Activated CD8-positive, alpha-beta memory T cell treated with anti-CD3 and anti-CD28 coated beads, Interleukin-2, amount 10 ng/mL, durations not matched to agents 7 days and 5 days (primary cell): ENCODE measurements around the gene AMIGO3. TPM values are rescaled to one million over a fixed set of nuclear protein-coding genes. Genes with fewer than 3 reads are reported as not detected.

Experiments
- ATAC-seq: fragments of 150-1000 bp; cut with Tn5 transposase; one replicate; pipeline ENCODE4 v1.10.0; 2021; ENCODE audit warnings: moderate library complexity
- CTCF ChIA-PET: fragments of 350-600 bp; sonication (Branson Sonifier 250); formaldehyde crosslinking; loops from one replicate; lab custom pipeline; 2021; ENCODE audit warnings: antibody characterized with exemption; lab: Charles Lee
- DNase-seq: peaks from one replicate; pipeline ENCODE4 v3.0.0-alpha.2; 2020
- H3K27ac Mint-ChIP-seq: one replicate; pipeline ENCODE4 v1.8.0; 2021; ENCODE audit warnings: mild to moderate bottlenecking, mixed read lengths
- H3K27me3 Mint-ChIP-seq: one replicate; pipeline ENCODE4 v1.8.0; 2021; ENCODE audit warnings: mixed read lengths
- H3K36me3 Mint-ChIP-seq: one replicate; pipeline ENCODE4 v1.8.0; 2021; ENCODE audit warnings: mild to moderate bottlenecking, mixed read lengths
- H3K4me1 Mint-ChIP-seq: one replicate; pipeline ENCODE4 v1.8.0; 2021; ENCODE audit warnings: mixed read lengths
- H3K4me3 Mint-ChIP-seq: one replicate; pipeline ENCODE4 v1.8.0; 2021; ENCODE audit warnings: mild to moderate bottlenecking, moderate library complexity, mixed read lengths
- H3K9me3 Mint-ChIP-seq: one replicate; pipeline ENCODE4 v1.8.0; 2022; ENCODE audit warnings: low read depth, mixed read lengths
- total RNA-seq, 2 experiments: library from RNA; stranded (reverse); gene quantifications; one replicate each; pipeline ENCODE4 v1.2.3, GENCODE V29; 2021

AMIGO3 gene
- total RNA-seq, 2 experiments from 2014 or later: 0.19 to 1.2 TPM

DNA sequence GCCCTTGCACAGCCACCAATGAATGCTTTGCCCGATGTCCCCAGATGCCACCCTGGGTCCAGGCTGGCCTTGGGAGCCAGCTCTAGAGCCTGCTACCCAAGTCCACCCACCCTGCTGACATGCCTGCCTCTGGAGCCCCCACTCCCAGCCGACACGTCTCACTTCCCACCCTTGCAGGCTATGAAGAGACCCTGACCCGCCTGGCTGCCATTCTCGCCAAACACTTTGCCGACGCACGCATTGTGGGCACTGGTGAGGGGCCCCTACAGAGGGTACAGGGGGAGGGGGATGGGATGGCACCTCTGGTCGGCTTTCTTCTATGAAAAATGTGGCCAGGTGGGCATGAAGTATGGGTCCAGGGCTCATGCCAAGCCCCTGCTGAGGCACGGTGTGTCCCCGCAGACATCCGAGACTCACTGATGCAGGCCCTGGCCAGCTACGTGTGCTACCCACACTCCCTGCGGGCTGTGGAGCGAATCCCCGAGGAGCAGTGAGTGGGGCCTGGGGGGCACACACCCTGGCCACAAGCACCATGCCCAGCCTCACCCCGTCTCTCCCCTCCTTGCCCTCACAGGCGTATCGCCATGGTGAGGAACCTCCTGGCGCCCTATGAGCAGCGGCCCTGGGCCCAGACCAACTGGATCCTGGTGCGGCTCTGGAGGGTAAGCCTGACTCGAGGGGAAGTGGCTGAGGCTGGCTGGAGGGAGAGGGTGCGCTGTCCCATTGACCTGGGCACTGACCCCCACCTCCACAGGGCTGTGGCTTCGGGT, 6.0 kb downstream of the AMIGO3 start:
- H3K27me3 Mint-ChIP-seq: no peaks in the 10 kb centered on the region
- no peaks in the 10 kb centered on the region for H3K36me3 Mint-ChIP-seq
- H3K4me1 Mint-ChIP-seq: peaks cover 30% of the 10 kb centered on the region
- ATAC-seq: no peak
- H3K27ac Mint-ChIP-seq: peak overlapping the region; percentile 78
- no peak overlapping the region for H3K4me3 Mint-ChIP-seq
- CTCF ChIA-PET: interaction anchor here (1.2 to 1.9 kb wide), 3 partner anchors 10 to 174 kb away, joined by 4 to 8 read pairs (median 5); no protein-coding TSS in a partner anchor
- no peak for DNase-seq
- no peaks in the 10 kb centered on the region for H3K9me3 Mint-ChIP-seq

DNA sequence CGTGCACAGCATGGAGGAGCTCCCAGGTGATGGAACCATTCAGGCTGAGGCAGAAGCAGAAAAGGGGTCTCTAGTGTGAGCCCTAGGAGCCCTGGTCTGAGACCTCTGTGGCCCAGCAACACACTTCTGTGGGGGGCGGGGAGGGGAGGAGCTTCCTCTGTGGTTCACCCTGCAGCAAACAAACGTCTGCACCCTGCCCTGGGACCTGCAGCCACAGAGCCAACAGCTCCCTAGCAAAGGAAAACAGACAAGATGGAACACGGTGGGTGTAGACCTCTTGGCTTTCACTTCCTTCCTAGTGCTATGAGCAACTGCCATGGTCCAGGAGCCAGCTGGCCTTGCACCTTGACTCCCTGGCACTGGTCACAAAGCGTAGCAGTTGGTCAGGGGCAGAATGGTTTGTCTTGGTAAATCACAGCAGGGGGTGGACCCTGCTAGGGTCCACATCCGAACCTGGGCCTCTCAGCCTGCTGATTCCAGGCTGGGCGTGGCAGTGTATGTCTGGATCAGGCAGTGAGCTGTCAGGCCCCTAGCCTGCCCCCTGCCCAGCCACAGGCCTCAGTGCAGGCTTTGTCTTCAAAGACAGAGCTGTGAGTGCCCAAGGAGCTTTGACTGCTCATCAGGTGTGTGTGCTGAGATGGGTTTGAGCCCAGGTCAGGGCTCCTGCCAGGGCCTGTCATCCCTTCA, 6.7 kb downstream of the AMIGO3 start:
- H3K4me3 Mint-ChIP-seq: no peak overlapping the region
- ATAC-seq: peak; percentile 45
- H3K9me3 Mint-ChIP-seq: no peaks in the 10 kb centered on the region
- peak; percentile 64 for DNase-seq
- H3K4me1 Mint-ChIP-seq: peaks cover 28% of the 10 kb centered on the region
- H3K27me3 Mint-ChIP-seq: no peaks in the 10 kb centered on the region
- CTCF ChIA-PET: interaction anchor here (1.0 to 2.5 kb wide), 7 partner anchors 8 to 278 kb away, joined by 3 to 11 read pairs (median 5); partner anchors contain the start of gene AMIGO3
- no peaks in the 10 kb centered on the region for H3K36me3 Mint-ChIP-seq
- peak overlapping the region; percentile 78 for H3K27ac Mint-ChIP-seq

DNA sequence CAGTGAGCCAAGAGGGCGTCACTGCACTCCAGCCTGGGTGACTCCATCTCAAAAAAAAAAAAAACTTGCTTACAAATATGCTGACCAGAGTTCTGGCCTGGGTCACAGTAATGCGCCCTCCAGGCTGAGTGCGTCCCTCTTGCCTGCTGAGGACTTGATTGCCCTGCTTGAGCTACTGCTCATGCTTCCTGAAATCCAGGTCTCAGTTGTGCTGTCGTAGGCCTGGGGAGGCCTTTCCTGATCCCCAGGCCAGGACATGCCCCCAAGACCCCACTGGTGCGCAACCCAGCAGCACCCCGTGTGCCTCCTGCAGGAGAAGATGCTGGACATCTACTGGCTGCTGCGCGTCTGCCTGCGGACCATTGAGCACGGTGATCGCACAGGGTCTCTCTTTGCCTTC, 7.3 kb downstream of the AMIGO3 start:
- DNase-seq: no peak

DNA sequence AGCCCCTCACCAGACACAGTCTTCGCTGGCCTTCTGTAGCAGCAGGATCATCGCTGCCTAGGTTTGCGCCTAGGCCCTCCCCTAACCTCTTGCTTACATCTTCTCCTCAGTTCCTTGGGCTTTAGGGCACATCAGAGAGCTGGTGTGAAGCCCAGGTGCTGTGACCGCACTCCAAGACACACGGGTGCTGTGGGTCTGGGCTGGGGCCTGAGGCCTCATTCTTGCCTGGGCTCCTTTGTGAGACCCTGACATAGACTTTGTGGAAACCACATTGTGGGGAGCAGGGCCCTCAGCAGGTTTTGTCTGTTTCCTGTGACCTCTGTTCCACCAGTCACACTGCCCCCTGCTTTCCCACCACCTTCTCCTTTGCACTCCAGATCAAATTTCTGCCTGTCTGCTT, 8.0 kb downstream of the AMIGO3 start:
- no peaks in the 10 kb centered on the region for H3K9me3 Mint-ChIP-seq
- ATAC-seq (peak; percentile 50), DNase-seq (peak; percentile 71)
- H3K27me3 Mint-ChIP-seq: no peaks in the 10 kb centered on the region
- CTCF ChIA-PET: interaction anchor here (0.7 to 2.5 kb wide), 6 partner anchors 8 to 174 kb away, joined by 3 to 11 read pairs (median 4); partner anchors contain the start of gene AMIGO3
- no peaks in the 10 kb centered on the region for H3K36me3 Mint-ChIP-seq
- H3K27ac Mint-ChIP-seq: peak overlapping the region; percentile 78
- peaks cover 28% of the 10 kb centered on the region for H3K4me1 Mint-ChIP-seq
- H3K4me3 Mint-ChIP-seq: peak overlapping the region; percentile 0

More for the DNA sequence above, 7.3 kb downstream of the AMIGO3 start:
- Mint-ChIP-seq H3K27me3 (no peaks in the 10 kb centered on the region), H3K36me3 (no peaks in the 10 kb centered on the region), H3K4me1 (peaks cover 28% of the 10 kb centered on the region), H3K9me3 (no peaks in the 10 kb centered on the region), H3K4me3 (peak overlapping the region; percentile 7), H3K27ac (peak overlapping the region; percentile 78)
- CTCF ChIA-PET: interaction anchor here (0.7 to 2.5 kb wide), 9 partner anchors 8 to 279 kb away, joined by 3 to 11 read pairs (median 4); partner anchors contain the start of gene AMIGO3
- ATAC-seq: no peak

DNA sequence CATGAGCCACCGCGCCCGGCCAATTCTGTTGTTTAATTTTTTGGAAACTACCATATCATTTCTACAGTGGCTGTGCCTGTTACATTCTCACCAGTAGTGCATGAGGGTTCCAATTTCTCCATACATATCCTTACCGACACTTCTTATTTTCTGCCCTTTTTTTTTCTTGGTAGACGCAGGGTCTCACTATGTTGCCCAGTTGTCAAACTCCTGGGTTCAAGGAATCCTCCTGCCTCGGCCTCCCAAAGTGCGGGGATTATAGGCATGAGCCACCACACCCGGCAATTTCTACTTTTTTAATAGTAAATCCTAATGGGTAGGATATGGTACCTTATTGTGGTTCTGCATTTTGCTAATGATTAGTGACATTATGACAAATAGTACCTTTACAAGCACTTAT, 9.6 kb downstream of the AMIGO3 start:
- H3K36me3 Mint-ChIP-seq: no peaks in the 10 kb centered on the region
- H3K4me1 Mint-ChIP-seq: peaks cover 28% of the 10 kb centered on the region
- H3K4me3 Mint-ChIP-seq: no peak overlapping the region
- CTCF ChIA-PET: interaction anchor here (1.0 kb wide), 1 partner anchor 10 kb away, joined by 3 read pairs; the partner anchor contains the start of gene AMIGO3
- H3K27ac Mint-ChIP-seq: no peak overlapping the region
- ATAC-seq (no peak), DNase-seq (no peak)
- no peaks in the 10 kb centered on the region for H3K9me3 Mint-ChIP-seq
- no peaks in the 10 kb centered on the region for H3K27me3 Mint-ChIP-seq

DNA sequence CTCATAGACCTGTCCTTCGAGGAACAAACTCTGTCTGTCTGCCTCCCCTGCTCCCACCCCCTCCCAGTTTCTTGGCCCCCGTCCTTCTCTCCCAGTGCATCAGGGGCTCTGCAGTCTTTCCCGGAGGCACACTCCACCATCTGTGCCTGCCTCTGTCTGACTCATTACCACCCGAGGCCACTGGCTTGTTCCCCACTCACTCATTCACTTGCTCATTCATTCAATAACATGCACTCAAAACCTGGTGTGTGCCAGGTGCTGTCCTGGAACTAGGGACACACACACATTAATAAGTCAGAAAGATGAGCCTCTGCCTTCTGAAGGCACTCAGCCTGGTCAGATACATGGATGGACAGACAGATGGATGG, 12.4 kb downstream of the AMIGO3 start:
- no peak for ATAC-seq
- Mint-ChIP-seq H3K27ac (no peak overlapping the region), H3K4me1 (peaks cover 15% of the 10 kb centered on the region), H3K9me3 (no peaks in the 10 kb centered on the region), H3K4me3 (no peak overlapping the region), H3K27me3 (no peaks in the 10 kb centered on the region), H3K36me3 (no peaks in the 10 kb centered on the region)
- CTCF ChIA-PET: no interaction called here
- no peak for DNase-seq

DNA sequence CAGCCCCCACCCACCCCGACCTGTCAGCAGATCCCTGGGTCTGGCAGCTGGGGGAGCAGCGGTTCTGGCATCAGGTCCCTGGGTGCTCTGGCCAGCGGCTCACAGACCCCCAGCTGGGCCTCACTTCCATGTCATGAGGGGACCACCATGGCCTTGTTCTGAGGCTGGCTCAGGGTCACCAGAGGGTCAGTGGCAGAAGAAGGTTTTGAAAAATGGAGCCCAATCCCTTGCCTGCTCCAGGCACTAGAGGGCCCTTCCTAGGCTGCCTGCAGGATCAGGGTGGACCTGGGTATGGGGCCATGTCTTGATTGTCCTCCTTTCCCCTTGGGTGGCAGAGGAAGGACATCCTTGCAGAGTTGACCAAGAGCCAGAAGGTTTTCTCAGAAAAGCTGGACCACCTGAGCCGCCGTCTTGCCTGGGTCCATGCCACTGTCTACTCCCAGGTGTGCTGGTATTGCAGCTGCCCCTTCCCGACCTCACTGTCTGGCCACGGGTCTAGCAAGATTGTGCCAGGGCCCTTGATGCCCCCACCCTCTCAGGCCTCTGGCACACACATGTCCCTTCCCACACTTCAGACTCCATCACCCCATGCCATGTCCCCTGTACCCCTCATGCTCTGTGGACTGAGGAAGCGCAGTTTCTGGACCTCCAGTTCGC, 12.9 kb downstream of the AMIGO3 start:
- Mint-ChIP-seq H3K9me3 (no peaks in the 10 kb centered on the region), H3K27me3 (no peaks in the 10 kb centered on the region), H3K4me1 (peaks cover 10% of the 10 kb centered on the region), H3K4me3 (no peak overlapping the region), H3K36me3 (no peaks in the 10 kb centered on the region), H3K27ac (no peak overlapping the region)
- no peak for ATAC-seq
- DNase-seq: no peak
- CTCF ChIA-PET: no interaction called here

DNA sequence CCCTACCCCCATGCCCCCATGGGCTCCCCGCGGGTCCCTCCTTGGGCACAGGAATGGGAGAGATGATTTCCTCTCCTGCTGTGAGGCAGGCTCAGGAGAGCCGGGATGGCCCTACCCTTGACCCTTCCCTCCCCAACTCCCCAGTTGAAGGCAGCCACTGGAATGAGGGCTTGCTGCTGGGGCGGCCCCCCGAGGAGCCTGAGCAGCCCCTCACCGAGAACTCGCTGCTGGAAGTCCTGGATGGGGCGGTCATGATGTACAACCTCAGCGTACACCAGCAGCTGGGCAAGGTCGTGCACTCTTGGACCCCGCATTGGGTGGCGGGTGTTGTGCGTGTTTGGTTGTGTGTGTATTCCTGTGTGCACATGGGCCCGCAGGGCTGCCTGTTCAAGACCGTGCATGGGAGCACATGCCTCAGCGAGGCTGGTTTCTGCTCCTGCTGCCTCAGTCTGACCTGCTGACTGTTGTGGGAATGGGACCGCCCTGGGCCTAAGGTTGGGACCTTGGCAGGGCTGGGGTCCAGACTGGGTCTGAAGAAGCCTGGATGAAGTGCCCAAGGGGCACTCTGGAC, 14.0 kb downstream of the AMIGO3 start:
- ATAC-seq: no peak
- DNase-seq: no peak
- Mint-ChIP-seq H3K36me3 (no peaks in the 10 kb centered on the region), H3K27me3 (no peaks in the 10 kb centered on the region), H3K4me1 (no peaks in the 10 kb centered on the region), H3K9me3 (no peaks in the 10 kb centered on the region), H3K4me3 (no peak overlapping the region), H3K27ac (no peak overlapping the region)
- CTCF ChIA-PET: no interaction called here

DNA sequence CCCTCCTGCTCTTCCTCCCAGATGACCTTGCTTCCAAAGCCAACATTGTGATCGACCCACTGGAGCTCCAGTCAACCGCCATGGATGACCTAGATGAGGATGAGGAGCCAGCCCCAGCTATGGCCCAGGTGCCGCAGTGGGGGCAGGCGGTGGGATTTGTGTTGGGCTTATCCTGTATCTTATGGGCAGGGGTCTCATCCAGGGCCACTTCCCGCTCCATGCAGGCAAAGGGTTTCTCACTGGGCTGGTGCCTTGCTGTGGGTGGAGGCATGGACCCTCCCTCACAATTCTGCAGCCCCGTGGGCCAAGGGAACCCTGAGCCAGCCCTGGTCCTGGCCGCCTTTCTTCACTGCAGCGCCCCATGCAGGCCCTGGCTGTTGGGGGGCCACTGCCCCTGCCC, 14.9 kb downstream of the AMIGO3 start:
- Mint-ChIP-seq H3K27ac (no peak overlapping the region), H3K36me3 (no peaks in the 10 kb centered on the region), H3K9me3 (no peaks in the 10 kb centered on the region), H3K4me1 (no peaks in the 10 kb centered on the region), H3K4me3 (no peak overlapping the region), H3K27me3 (no peaks in the 10 kb centered on the region)
- ATAC-seq (no peak), DNase-seq (no peak)
- CTCF ChIA-PET: interaction anchor here (1.1 to 5.4 kb wide), 4 partner anchors 14 to 134 kb away, joined by 3 to 24 read pairs (median 16); partner anchors contain the start of genes AMIGO3 and INKA1

DNA sequence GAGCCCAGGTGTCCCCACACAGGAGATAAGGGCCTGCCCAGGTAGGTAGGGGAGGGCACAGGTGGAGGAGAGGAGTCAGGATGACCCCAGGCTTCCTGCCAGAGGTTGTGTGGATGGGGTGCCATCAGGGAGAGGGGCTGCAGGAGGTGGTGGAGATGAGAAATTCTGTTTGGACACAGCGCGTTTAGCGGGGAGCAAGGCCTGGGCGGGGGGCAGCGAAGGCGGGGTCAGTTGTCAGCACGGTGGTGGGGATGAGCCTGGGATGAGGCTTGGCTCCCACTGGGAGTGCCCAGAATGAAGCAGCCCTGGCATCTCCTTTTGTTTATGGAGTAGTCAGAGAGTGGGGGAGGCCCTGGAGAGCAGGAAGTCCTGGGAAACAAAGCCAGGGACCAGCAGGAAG, 15.5 kb downstream of the AMIGO3 start:
- Mint-ChIP-seq H3K4me3 (no peak overlapping the region), H3K27ac (no peak overlapping the region), H3K27me3 (no peaks in the 10 kb centered on the region), H3K36me3 (no peaks in the 10 kb centered on the region), H3K9me3 (no peaks in the 10 kb centered on the region), H3K4me1 (no peaks in the 10 kb centered on the region)
- DNase-seq: no peak
- CTCF ChIA-PET: interaction anchor here (0.7 to 5.4 kb wide), 9 partner anchors 8 to 135 kb away, joined by 3 to 24 read pairs (median 4); partner anchors contain the start of genes AMIGO3 and INKA1
- ATAC-seq: no peak

DNA sequence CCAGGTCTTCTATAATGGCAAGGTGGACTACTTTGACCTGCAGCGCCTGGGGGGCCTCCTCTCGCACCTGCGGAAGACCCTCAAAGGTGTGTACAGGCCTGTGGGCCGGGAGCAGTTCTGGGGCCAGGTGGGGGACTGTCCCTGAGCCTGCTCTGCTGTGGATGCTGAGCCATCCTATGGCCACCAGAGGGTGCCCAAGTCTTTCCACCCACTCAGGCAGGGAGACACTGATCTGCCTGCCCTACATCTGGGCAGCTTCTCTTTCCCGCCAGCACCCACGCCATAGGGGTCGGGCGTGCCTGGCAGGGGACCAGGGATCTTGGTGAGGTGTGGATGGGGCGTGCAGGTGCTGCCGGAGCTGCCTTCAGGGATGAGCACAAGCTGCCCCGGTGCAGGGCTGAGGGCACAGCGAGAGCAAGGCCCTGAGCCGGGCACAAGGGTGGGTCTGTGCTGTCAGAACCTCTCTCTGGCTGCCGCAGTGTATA, 16.0 kb downstream of the AMIGO3 start:
- no peaks in the 10 kb centered on the region for H3K9me3 Mint-ChIP-seq
- DNase-seq (peak; percentile 82), ATAC-seq (peak; percentile 95)
- no peaks in the 10 kb centered on the region for H3K36me3 Mint-ChIP-seq
- no peaks in the 10 kb centered on the region for H3K27me3 Mint-ChIP-seq
- CTCF ChIA-PET: interaction anchor here (0.6 to 5.4 kb wide), 11 partner anchors 8 to 164 kb away, joined by 3 to 24 read pairs (median 5); partner anchors contain the start of genes AMIGO3 and INKA1
- H3K27ac Mint-ChIP-seq: no peak overlapping the region
- H3K4me3 Mint-ChIP-seq: no peak overlapping the region
- no peaks in the 10 kb centered on the region for H3K4me1 Mint-ChIP-seq

DNA sequence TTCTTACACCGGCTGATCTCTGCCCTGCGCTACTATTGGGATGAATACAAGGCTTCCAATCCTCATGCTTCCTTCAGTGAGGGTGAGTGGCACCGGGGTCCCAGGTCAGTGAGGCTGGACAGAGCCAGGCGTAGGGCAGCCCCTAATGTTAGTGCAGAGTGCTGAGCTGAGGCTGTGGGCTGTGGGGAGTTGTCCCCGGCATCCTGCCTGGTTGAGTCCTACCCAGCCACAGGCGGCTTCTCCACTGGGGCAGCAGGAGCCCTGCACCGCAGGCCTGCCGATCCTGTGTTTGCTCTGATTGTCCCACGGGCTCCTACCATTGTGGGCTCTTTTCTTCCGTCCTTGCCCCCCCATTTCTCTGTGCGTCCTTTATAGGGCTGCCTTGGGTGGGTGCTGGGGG, 16.8 kb downstream of the AMIGO3 start:
- DNase-seq (no peak), ATAC-seq (no peak)
- no peak overlapping the region for H3K4me3 Mint-ChIP-seq
- no peak overlapping the region for H3K27ac Mint-ChIP-seq
- H3K27me3 Mint-ChIP-seq: no peaks in the 10 kb centered on the region
- no peaks in the 10 kb centered on the region for H3K9me3 Mint-ChIP-seq
- no peaks in the 10 kb centered on the region for H3K36me3 Mint-ChIP-seq
- CTCF ChIA-PET: interaction anchor here (0.7 to 5.4 kb wide), 7 partner anchors 9 to 299 kb away, joined by 3 to 24 read pairs (median 9); partner anchors contain the start of genes AMIGO3 and INKA1
- no peaks in the 10 kb centered on the region for H3K4me1 Mint-ChIP-seq
